Measurements from ENCODE around the gene QSOX2.

QSOX2 gene

DNA sequence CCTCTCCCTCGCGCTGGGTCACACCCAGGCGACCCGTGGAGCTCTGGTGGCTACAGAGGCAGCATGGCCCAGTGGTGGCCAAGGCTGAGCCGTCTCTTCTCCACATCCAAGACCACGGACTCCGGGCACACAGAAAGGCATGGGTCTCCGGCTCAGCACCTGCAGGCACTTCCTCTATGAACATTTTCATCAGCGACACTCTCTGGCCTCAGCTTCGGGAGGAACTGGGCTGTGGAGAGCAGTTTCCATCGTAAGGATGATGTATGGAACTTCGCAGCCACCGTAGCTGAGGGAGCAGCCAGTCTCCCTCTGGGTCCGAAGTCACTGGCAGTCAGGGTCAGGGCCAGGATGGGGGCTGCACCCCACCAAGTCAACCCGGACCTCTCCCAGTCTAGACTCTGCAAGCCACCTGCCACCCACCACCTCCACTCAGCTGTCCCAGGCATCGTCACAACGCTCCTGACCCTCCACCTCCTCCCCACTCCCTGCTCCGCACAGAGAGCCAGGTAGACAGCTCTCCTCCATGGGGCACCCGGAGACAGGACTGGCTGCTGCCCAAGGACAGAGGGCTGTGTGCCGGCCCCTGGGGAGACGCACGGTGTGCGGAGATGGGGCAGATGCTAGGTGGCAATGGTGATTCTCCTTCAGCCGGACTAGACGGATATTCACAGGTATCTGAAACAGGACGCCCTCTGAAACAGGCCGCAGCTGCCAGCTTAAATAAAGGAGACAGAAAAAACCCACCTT is 9.7 kb downstream of the QSOX2 start:
- DNase-seq, result no peak

- DNase-seq, result no peak
Observed at GRCh38 chr9:136235171-136235570, 10.4 kb downstream of the QSOX2 start.

DNA sequence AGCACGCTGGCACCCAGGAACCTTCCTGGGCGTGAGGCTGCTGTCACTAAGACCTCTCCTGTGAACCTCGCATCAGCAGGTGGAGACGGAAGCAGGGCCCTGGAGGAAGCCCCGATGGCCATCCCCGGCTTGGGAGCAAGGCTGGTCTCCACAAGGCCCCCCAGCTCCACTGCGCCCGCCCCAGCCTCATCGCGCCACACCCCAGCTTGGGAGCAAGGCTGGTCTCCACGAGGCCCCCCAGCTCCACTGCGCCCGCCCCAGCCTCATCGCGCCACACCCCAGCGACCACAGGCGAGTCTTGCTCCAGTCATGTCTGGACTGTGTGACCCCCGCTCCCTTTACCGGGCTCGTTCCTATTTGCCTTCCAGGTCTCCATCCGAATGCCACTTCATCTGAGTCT is 11.0 kb downstream of the QSOX2 start:
- no peak for DNase-seq

DNA sequence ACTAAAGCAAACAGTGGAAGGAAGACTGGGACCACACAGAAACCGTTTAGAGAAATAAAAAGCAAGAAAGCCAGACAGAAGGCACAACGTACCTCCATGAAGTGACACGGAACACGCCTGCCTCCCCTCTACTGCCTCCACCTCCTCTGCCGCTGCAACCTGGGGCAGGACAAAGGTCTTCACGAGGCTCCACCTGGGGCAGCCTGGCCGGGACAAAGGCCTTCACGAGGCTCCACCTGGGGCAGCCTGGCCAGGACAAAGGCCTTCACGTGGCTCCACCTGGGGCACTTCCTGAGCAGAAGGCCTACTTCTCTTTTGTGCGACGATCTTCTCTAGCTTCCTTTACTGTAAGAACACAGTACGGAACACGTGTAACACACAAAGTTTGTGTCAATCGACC is 11.7 kb downstream of the QSOX2 start:
- DNase-seq, result no peak

GRCh38 chr9:136233411-136233810 is 12.2 kb downstream of the QSOX2 start:
- no peak for DNase-seq

DNA sequence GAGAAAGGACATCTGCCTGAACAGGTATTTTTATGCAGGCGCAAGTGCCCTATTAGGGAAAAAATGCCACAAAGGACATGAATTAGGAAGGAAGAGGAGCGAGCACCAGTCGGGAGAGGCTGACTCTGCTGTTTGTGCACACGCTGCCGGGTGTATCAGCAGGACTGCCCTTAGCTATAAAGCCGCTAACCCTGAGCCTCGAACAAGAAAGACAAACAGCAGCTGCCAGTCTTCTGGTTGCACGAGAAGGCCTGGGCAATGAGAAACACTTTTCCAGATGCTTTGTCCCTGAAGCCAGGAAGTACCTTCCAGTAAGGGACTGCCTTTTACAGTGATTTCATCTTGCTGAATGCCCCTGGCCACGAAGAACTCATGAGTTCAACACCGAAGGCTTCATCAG is 12.6 kb downstream of the QSOX2 start:
- no peak for DNase-seq

DNA sequence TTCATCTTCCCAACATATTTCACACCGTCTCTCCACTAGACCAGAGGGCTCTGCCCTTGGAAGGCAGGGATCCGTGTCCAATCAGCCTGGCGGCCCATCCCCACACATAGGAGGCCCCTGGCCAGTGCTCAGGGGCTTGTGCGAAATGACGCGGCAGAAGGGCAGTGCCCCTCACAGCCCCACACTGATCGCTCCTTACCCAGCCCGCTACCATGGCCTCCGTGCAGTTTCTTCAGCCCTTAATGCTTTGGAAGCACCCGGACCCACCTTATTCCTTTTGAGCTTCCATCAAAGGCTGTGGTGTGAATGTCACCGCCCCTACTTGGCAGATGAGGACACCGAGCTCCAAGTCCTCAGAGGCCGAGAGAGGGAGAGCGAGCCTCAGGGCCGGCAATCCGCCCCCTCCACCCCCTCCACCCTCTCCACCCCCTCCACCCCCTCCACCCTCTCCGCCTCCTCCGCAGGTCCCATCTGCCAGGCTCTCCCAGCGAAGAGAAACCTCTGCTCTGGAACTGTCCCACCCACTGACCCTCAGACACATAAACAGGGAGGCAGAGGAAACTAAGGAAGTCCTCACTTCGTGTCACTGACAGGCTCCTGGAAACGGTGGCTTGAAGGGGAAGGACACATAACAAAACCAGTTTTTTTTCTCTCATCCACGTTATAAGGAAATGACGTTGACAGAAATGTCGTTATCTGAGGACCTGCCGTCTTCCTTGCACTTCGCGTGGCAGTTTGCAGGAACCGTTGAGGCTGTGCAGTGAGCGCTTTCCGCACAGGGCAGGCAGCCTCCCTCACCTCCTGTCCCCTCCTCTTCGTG is 13.9 kb downstream of the QSOX2 start:
- DNase-seq, result no peak

GRCh38 chr9:136230773-136231172 is 14.8 kb downstream of the QSOX2 start:
- DNase-seq, result no peak

DNA sequence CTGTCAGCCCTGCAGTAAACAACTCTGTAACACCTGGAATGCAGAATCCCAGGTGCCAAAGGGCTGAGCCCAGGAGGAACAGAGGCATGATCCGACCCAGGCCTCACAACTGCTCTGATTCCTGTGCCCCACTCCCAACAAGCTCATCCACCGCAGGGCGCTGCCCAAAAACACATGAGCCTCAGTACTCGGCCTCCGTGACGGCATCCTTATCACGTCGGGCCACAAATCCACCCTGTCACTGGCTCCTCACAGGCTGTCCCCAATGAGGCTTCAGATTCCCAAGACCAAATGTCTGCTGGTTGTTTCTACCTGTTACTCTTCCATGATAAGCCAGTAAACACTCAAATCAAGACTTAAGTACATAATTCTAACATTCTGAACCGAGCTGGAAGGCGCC is 15.2 kb downstream of the QSOX2 start:
- DNase-seq, result no peak

GRCh38 chr9:136229096-136230065 is 16.2 kb downstream of the QSOX2 start:
- DNase-seq, result no peak

GRCh38 chr9:136228107-136228875 is 17.3 kb downstream of the QSOX2 start:
- DNase-seq, result peak; percentile 85

GRCh38 chr9:136226680-136227407 is 18.8 kb downstream of the QSOX2 start:
- no peak for DNase-seq

DNA sequence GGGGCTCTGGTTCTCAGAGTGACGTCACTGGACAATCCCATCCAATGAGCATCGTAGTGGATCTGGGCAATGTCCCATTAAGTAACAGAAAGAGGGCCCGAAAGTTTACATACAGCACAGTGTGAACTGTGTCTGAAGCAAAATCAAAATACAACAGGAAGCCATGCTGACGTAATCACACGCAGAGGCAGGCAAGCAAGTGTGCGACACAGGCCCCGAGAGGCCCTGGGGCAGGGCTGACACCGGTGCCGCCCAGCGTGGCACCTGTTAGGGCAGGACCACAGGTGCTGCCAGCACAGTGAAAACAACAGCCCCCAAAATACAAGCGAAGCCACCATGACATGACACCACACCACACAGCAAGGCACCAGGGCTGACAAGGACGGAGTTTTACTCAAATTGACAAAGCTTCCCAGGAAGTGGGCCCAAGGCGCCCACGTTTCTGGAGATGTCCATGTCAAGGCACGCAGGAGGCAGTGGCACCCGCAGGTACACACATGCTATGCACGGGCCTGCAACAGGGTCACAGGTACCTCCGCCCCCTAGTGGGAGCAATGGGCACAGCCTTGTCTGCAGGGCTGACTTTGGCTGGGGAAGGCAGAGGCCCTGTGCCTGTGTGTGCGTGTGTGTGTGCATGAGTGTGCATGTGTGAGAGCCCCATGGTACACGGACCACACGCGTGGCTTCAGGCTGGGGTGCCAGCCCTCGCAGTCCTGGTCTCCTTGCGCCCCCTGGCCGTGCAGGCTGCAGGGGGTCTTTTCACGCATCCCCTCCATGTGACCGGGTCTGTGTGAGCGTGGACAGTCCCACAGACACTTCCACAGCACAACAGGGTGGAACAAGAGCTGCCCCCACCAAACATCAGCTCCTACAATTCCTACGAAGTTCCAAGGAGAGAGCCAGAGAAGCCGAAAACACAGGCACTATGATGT is 19.6 kb downstream of the QSOX2 start:
- DNase-seq, result peak; percentile 44

GRCh38 chr9:136225366-136225747 is 20.3 kb downstream of the QSOX2 start:
- DNase-seq, result no peak

DNA sequence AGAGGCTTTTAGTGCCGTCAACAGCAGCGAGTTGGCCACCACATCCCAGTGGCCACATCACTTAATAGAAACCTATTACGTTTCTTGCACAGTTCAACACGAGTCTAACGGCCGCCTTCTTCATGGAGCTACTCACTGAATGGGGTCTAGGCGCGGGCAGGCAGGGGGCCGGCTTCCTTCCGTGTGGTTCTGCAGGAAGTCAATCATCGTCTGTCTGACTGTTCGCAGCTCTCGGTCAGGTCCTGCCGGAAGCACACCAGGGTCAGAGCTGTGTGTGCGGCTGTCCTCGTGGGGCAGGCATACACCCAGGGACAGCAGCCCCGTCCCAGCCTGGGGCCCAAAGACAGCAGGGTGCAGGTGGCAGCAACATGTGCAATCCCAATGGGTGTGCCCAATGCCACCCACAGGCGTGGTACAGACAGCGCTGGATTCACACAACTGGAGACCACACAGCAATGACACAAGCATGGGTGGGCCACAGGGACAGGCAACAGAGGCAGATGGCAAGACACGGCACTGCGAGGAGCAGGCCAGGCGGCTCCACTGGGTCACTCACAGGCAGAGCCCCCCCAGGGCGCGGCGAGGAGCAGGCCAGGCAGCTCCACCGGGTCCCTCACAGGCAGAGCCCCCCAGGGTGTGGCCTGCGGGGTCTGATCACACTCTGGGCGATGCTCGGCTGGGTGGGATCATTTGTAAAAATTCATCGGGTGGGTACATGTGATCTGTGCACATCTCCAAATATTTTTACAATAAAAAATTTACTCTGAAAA is 21.6 kb downstream of the QSOX2 start:
- DNase-seq, result no peak

DNA sequence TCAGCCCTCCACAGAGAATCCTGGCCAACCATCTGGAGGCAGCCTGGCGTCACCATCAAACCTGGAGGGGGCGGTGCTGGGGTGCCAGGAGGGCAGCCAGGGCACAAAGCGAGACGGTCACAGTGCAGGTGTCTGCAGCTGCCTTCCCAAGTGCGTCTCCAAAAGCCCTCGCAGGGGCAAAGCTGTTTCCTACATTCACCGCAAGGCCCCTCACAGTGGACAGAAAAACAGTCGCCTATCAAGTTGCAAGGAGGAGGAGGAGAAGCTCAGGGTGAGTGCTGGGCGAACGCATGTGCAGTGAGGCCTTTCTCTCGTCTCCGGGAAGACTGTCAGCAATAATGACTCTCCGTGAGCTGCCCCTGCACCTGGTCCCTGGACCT is 22.7 kb downstream of the QSOX2 start:
- no peak for DNase-seq

GRCh38 chr9:136222166-136222905 is 23.3 kb downstream of the QSOX2 start:
- no peak for DNase-seq

DNA sequence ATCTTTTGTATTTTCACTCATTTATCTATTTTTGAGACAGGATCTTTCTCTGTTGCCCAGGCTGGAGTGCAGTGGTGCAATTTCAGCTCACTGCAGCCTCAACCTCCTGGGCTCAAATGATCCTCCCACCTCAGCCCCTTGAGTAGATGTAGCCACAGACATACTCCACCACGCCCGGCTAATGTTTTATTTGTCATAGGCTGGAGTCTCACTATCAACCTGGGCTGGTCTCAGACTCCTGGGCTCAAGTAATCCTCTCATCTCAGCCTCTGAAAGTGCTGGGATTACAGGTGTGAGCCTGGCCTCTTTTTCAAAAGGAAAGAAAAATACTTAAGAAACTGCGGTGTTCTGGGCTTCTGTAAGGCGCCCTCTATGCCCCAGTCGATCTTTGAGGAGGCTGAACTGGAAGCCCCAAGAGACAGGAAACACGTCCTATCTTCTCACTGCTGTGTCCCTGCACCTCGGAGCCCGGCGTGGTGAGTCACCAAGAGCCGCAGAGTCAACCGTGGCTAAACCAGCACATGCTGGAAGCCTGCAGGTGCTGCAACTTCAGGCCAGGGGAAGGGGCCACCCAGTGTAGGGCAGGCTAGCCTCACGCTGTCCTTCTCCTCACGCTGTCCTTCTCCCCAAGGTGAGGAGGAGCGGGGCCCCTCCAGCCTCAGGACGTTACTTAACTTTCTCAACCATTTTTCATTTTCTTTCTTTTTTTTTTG is 25.4 kb downstream of the QSOX2 start:
- DNase-seq, result peak; percentile 79

Data from EL (cell line).